Liver (tissue), 9 donors: ENCODE results near the gene PGAM1. TPM values are rescaled to one million over a fixed set of nuclear protein-coding genes. Genes with fewer than 3 reads are reported as not detected.

Experiments
- DNase-seq: peaks from one replicate; pipeline ENCODE4 v3.0.0-alpha.2; 2017; ENCODE audit warnings: low spot score
- H3K27ac ChIP-seq, 2 donors: one replicate each; pipeline ENCODE4 v1.7.0; 2013; ENCODE audit warnings: inconsistent platforms in 2 of 2, low read length in 2 of 2, control low read depth in 1 of 2, low read depth in 1 of 2, mild to moderate bottlenecking in 1 of 2
- H3K27me3 ChIP-seq, 4 donors: one replicate each; pipeline versions ENCODE4 v1.6.1 to v1.7.0; 2013; ENCODE audit warnings: low read length in 3 of 4, inconsistent platforms in 1 of 4, mild to moderate bottlenecking in 1 of 4, moderate library complexity in 1 of 4; ENCODE audit not compliant: control insufficient read depth in 4 of 4, insufficient read depth in 4 of 4
- H3K36me3 ChIP-seq, 4 donors: one replicate each; pipeline versions ENCODE4 v1.6.1 to v1.7.0; 2013; ENCODE audit warnings: low read length in 3 of 4, mild to moderate bottlenecking in 3 of 4, low read depth in 1 of 4, moderate library complexity in 1 of 4; ENCODE audit not compliant: control insufficient read depth in 4 of 4, insufficient read depth in 3 of 4
- H3K4me1 ChIP-seq, 4 donors: one replicate each; pipeline versions ENCODE4 v1.6.1 to v1.7.0; 2013; ENCODE audit warnings: low read length in 3 of 4, mild to moderate bottlenecking in 3 of 4, moderate library complexity in 1 of 4; ENCODE audit not compliant: control insufficient read depth in 4 of 4, insufficient read depth in 4 of 4
- H3K4me3 ChIP-seq, 3 donors: one replicate each; pipeline versions ENCODE4 v1.6.1 to v1.7.0; 2013; ENCODE audit warnings: low read length in 3 of 3, control low read depth in 1 of 3, low read depth in 1 of 3, mild to moderate bottlenecking in 1 of 3
- H3K9ac ChIP-seq, 2 donors: one replicate each; pipeline ENCODE4 v1.7.0; 2013; ENCODE audit warnings: low read length in 2 of 2, mild to moderate bottlenecking in 2 of 2, moderate library complexity in 2 of 2, control low read depth in 1 of 2, low read depth in 1 of 2
- H3K9me3 ChIP-seq, 4 donors: one replicate each; pipeline versions ENCODE4 v1.6.1 to v1.7.0; 2013; ENCODE audit warnings: low read length in 3 of 4; ENCODE audit not compliant: control insufficient read depth in 4 of 4
- ATF3 ChIP-seq: IDR thresholded peaks from 2 replicates; pipeline ENCODE4 v1.6.1; 2016; ENCODE audit warnings: antibody characterized with exemption
- CTCF ChIP-seq: fragments of 150-350 bp; IDR thresholded peaks from 2 replicates; pipeline ENCODE4 v1.5.1; 2017; ENCODE audit warnings: improper control_type of control experiment, low read depth, low read length; ENCODE audit not compliant: missing input control
- EGR1 ChIP-seq, 2 donors: IDR thresholded peaks; 2 replicates each; pipeline ENCODE4 v1.6.1; 2016 to 2018; ENCODE audit warnings: antibody characterized with exemption in 2 of 2, low read depth in 2 of 2
- FOXA1 ChIP-seq: IDR thresholded peaks from 2 replicates; pipeline ENCODE4 v1.6.1; 2016; ENCODE audit warnings: antibody characterized with exemption
- FOXA2 ChIP-seq: IDR thresholded peaks from 2 replicates; pipeline ENCODE4 v1.6.1; 2016; ENCODE audit warnings: antibody characterized with exemption
- GABPA ChIP-seq, 2 donors: IDR thresholded peaks in 1 of 2; conservative IDR thresholded peaks in 1 of 2; 2 replicates each; pipeline ENCODE4 v1.6.1; 2016; ENCODE audit warnings: antibody characterized with exemption in 2 of 2, mild to moderate bottlenecking in 1 of 2, moderate library complexity in 1 of 2
- HNF4G ChIP-seq: IDR thresholded peaks from 2 replicates; pipeline ENCODE4 v1.6.1; 2016; ENCODE audit warnings: antibody characterized with exemption
- JUND ChIP-seq, 2 donors: IDR thresholded peaks; 2 replicates each; pipeline ENCODE4 v1.6.1; 2016; ENCODE audit warnings: antibody characterized with exemption in 2 of 2
- MAX ChIP-seq: IDR thresholded peaks from 2 replicates; pipeline ENCODE4 v1.6.1; 2016; ENCODE audit warnings: antibody characterized with exemption
- RAD21 ChIP-seq, 2 donors: IDR thresholded peaks; 2 replicates each; pipeline ENCODE4 v1.6.1; 2016; ENCODE audit warnings: antibody characterized with exemption in 2 of 2, mild to moderate bottlenecking in 2 of 2
- REST ChIP-seq: IDR thresholded peaks from 2 replicates; pipeline ENCODE4 v1.6.1; 2016; ENCODE audit warnings: antibody characterized with exemption, mild to moderate bottlenecking
- SP1 ChIP-seq: IDR thresholded peaks from 2 replicates; pipeline ENCODE4 v1.6.1; 2018; ENCODE audit warnings: antibody characterized with exemption, mild to moderate bottlenecking
- TAF1 ChIP-seq: conservative IDR thresholded peaks from 2 replicates; pipeline ENCODE4 v1.6.1; 2016; ENCODE audit warnings: antibody characterized with exemption, mild to moderate bottlenecking
- YY1 ChIP-seq: IDR thresholded peaks from 2 replicates; pipeline ENCODE4 v1.6.1; 2016; ENCODE audit warnings: antibody characterized with exemption, mild to moderate bottlenecking
- ZBTB33 ChIP-seq: IDR thresholded peaks from 2 replicates; pipeline ENCODE4 v1.6.1; 2016; ENCODE audit warnings: antibody characterized with exemption
- WGBS: extraction: QIAGEN DNeasy Blood & Tissue Kit; methylation state at CpG from one replicate; pipeline ENCODE4 v1.1.7; 2013; 5-methylcytosine and 5-hydroxymethylcytosine counted together
- polyA plus RNA-seq, 2 donors: library from polyadenylated mRNA; stranded (reverse) in 1 of 2; unstranded in 1 of 2; fragments of 200-250 nt in 1 of 2; fragments of >200 nt in 1 of 2; fragmentation: Nextera tagmentation in 1 of 2; extraction: Ambion mirVana in 1 of 2; gene quantifications; one replicate each; pipeline versions ENCODE4 v1.2.1 to v1.2.3, GENCODE V29; 2013 to 2015
- total RNA-seq, 2 donors: library from RNA; depleted of rRNA; stranded (reverse); fragments of >200 nt; gene quantifications; one replicate each; pipeline ENCODE4 v1.2.3, GENCODE V29; 2014
- donor health status: healthy.
- donor health status: healthy.
- donor health status: healthy.
- donor health status: healthy.
- donor health status: healthy.

PGAM1 gene
- total and polyA plus RNA-seq, 4 donors = 52.0 to 178 (median 106) TPM

- Histone ChIP-seq H3K4me3 (no peak overlapping the region), H3K27me3 (no peaks in the 10 kb centered on the region), H3K36me3 (peaks cover 7 to 50% (median 9%) of the 10 kb centered on the region in 4 donors), H3K9ac (no peak overlapping the region), H3K9me3 (no peaks in the 10 kb centered on the region), H3K27ac (no peak overlapping the region), H3K4me1 (no peaks in the 10 kb centered on the region)
- 91% methylated on average over 7 of the region's 7 CpGs for WGBS
- DNase-seq = no peak
- TF ChIP-seq EGR1 (IDR thresholded peaks at IDR 0.05; ENCODE audit: low read depth in 2 of 2) = no peak
- no peak for TF ChIP-seq ATF3
- TF ChIP-seq FOXA1 = no peak
- TF ChIP-seq HNF4G = no peak
- no peak for TF ChIP-seq JUND (IDR thresholded peaks at IDR 0.05)
- TF ChIP-seq CTCF = no peak
These were observed 40.4 kb upstream of the PGAM1 start for GRCh38 chr10:97385565-97385964.

- Histone ChIP-seq H3K9ac (no peak overlapping the region), H3K4me1 (no peaks in the 10 kb centered on the region), H3K9me3 (no peaks in the 10 kb centered on the region), H3K27me3 (no peaks in the 10 kb centered on the region), H3K4me3 (no peak overlapping the region), H3K27ac (no peak overlapping the region), H3K36me3 (peaks cover 7 to 49% (median 7%) of the 10 kb centered on the region in 4 donors)
- 89% methylated on average over 5 of the region's 5 CpGs for WGBS
- TF ChIP-seq REST (no peak), FOXA2 (no peak), MAX (no peak), EGR1 (IDR thresholded peaks at IDR 0.05; ENCODE audit: low read depth in 2 of 2) (no peak), SP1 (no peak), HNF4G (no peak), ZBTB33 (no peak), TAF1 (no peak), ATF3 (no peak), GABPA (IDR thresholded peaks at IDR 0.05 in 1 of 2, conservative IDR thresholded peaks at IDR 0.05 in 1 of 2) (no peak), YY1 (no peak), RAD21 (IDR thresholded peaks at IDR 0.05) (no peak)
- no peak for DNase-seq
These were observed 37.8 kb upstream of the PGAM1 start for GRCh38 chr10:97388152-97388551.
